HG02642 (cell line): ENCODE data around the gene PRELP.
"Not testable (repeated sequence)": the region's sequence is repeated elsewhere in the genome, so short reads cannot be mapped to it uniquely, and the experiment has no call there.

Experiments
- ATAC-seq: cut with Tn5 transposase; IDR thresholded peaks from one replicate; pipeline ENCODE4 v1.9.1; 2021; ENCODE audit warnings: mild to moderate bottlenecking; ENCODE audit not compliant: unreplicated experiment, poor library complexity

Gene PRELP

DNA sequence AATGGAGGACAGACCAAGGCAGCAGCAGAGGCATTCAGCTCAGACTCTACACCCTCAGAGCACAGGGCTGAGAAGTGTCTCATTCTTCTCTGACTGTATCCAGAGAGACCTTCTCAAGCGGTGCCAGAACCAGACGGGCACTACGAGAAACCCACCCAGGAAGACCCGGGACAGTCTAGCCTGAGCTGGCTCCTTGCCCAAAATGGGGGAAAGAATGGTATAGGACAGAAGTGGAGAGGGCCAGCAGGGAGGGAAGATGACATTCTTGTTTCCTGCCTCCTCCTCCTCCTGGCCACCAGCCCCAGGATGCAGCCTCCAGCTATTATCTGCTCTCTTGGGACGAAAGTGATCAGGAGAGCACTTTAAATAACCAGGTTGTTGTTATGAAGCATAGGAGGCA, 22.6 kb upstream of the PRELP start:
- ATAC-seq = no peak

DNA sequence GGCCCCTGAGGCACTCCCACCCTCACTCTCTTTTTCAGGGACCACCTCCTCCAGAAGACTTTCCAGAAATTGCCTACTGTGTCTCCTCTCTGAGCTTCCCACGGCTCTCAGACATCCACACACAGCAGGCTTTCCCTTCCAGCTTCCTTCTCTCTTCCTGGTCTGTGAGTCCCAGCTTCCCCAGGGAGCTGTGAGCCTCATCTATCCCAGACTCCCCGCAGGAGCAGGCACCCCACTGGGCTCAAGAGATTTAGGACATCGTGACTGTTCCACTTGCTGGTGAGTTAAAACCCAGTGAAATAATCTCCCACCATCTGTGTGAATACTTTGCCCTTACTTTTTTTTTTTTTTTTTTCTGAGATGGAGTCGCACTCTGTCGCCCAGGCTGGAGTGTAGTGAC, 22.0 kb upstream of the PRELP start:
- no peak for ATAC-seq

DNA sequence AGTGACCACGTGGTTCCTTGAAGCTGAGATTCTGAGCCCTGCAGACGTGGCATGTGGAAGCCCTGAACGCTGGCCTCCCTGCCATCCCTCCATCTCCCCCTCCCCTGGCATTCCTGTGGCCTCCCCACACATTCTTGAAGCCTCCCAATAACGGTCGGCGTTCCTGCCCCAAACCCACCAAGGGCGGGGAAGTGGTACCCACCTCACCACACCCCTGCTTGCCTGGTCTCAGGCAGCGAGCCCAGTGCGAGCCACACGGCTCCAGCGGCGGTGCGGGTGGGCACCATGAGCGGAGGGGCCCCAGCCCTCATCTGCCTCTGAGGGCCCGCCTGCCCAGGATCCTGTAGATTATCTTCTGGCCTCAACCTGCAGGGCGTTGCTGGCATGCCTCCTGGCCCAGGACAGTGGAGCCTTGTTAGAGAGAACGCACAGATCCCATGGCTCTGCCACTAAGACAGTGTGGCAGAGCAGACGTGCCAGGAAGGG, 20.6 kb upstream of the PRELP start:
- no peak for ATAC-seq

DNA sequence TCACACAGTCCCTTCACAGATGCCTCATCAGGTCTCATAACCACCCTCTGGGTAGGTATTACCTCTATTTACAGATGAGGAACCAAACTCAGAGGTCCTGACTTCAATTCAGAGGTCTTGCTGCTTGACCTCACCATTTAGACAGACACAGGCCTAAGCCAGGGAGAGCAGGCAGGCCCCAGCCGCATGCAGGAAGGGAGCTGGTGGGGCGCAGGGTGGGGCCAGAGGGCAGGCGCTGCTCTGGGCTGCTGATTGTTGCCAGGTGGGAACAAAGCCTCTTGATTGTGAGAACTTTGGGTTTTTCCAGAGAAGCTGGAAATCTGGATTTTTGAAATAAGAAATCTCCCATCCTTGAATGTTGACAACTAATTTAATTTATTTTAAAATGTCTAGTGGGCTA, 19.9 kb upstream of the PRELP start:
- ATAC-seq = no peak

DNA sequence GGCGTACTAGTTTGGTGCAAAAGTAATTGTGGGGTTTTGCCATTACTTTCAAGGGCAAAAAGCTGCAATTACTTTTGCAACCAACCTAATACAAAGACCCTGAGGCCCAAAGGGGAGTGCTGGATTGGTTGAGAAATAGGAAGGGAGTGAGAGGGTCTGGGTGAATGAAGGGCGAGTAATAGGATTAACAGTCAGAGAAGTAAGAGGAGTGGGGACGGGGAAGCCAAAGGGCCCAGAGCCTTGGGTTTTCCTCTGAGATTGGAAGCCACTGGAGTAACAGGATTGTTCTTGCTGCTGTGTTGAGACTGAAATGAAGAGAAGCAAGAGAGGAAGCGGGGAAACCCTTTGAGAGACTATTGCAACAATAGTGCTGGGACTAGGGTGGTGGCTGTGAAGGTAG, 19.0 kb upstream of the PRELP start:
- no peak for ATAC-seq

DNA sequence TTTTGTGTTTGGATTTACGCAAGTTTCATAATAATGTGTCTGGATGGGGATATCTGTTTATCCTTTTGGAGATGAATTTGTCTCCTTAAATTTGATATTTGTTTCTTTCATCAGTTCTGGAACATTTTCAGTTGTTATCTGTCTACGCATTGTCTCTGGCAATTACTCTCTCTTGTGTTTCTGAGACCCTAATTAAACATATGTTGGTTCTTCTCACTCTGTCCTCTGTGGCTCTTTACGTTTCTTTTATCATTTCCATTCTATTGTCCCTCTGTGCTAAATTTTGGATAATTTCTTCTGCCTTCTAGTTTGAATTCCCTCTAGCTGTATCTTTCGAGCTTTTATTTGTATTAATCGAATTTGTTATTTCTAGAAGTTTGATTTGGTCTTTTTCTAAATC, 17.5 kb upstream of the PRELP start:
- no peak for ATAC-seq

DNA sequence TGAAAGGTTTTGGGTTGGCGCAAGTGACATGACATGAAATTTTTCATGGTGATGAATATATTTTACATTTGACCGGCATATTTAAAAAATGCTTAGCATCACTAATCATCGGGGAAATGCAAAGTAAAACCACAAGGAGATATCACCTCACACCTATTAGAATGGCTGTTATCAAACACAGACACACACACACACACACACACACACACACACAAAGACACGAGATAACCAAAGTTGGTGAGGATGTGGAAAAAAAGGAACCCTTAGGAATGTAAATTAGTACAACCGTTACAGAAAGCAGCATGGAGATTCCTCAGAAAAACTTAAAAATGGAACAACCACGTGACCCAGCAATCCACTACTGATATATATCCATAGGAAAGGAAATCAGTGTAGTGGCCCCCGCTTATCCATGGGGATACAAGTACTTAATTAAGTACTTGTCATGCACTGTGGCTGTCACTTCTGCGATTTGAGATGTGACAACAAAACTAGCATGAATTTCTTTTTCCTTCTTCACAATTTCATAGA, 15.9 kb upstream of the PRELP start:
- ATAC-seq = no peak

DNA sequence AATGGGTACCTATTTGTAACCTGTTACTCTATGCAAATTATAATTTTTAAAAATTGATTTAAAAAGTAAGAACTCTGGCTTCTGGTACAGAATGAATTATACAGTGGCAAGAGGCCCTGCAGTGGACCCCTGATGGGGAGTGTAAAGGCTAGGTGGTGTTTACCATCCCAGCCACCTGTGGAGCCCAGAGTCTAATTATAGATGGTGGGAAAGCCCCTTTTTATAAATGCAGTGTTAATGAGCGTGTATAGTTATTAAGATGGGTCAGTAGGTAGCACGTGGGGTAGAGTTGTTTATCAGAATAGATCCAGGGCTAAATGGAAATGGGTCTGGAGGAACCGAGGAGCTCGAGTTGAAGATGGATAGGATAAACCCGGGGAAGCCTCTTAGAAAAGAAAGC, 13.9 kb upstream of the PRELP start:
- no peak for ATAC-seq

DNA sequence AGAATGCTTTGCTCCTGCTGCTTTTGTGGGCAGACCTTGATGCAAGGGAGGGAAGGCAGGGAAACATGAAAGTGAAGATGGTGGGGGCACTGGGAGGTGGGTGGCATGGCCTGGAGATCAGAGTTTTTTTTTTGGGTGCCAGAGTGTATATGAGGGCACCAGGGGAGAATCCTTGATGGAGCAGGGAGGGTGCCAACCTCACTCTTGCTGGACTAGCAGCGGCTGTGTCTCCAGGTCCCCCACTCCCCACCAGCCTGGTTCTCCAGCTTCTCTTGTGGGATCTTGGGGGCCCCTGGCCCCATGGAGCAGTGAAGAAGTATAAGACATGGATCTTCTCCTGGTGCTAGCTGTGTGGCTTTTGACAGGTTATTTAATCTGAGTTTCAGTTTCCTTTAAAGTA, 13.5 kb upstream of the PRELP start:
- no peak for ATAC-seq

DNA sequence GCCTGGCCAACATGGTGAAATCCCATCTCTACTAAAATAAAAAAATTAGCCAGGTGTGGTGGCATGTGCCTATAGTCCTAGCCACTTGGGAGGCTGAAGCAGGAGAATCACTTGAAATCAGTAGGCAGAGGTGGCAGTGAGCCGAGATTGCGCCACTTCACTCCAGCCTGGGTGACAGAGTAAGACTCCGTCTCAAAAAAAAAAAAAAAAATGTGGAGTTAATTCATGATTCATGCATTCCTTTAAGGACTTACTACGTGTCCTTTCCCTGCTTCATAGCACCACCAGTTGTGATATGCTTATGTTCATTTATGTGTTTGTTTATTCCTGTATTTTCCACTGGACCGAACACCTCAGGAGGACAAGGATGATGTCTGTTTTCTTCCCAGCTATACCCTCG, 12.7 kb upstream of the PRELP start:
- ATAC-seq = no peak

DNA sequence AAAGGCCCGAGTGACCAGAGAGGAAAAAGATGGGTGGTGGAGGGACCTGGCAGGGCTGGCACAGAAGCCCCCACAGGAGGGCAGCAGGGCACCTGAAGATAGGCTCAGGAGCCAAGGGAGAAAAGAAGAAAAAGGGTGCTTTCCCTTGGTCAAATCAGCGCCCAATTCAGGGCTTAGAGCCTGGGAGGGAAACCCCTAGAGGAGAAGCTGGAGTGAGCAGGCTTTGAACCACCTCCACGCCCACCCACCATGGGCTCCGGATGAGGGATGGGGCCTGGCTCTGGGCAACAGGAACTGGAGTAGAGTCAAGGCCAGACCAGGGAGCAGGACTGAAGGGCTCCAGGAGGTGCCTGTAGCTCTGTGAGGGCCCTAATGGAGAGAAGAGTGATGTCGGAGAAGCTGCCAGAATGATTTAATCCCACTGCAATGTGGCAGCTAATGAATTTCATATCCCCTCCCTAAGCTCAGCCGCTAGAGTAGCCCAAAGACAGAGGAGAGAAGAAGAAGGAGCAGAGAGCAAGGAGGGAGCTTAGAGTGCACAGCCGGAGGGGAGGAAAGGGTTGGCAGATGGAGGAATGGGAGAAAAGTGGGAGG, 12.0 kb upstream of the PRELP start:
- no peak for ATAC-seq

DNA sequence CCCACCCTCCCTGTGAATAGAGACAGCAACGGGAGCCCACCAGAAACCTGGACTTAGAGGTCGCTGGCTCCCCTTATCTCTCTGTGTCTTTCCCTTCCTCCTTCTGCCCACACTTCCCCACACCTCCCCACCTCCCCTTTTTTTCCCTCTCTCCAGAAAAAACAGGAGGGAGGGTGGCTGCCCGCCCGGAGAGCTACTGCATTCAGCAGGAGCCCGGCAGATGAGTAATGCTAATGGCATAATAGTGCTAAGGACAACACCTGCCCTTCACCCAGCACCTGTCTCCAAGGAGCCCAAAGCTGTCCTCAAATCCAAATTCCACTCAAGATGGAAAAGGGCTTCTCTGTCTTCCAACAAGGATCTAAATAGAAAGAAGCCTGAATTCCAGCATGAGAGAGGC, 11.4 kb upstream of the PRELP start:
- ATAC-seq = no peak

DNA sequence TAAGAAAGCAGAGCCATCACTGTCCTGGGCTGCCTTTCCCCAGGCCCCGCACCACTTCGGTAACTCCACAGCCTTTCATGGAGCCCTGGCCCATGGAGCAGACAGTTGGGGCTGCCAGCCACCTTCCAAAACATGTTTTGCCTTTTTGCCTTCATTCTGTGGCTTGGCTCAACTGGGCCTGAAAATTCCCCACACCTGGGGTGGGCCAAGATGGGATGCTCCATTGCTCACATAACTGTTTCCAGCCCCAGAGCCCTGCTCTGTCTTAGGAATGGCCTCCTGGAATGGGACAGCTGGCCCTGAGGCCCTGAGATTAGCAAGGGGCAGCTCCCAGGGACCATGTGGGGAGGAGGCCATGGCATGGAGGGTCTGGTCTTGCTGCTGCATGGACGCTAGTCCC, 10.9 kb upstream of the PRELP start:
- ATAC-seq = no peak

DNA sequence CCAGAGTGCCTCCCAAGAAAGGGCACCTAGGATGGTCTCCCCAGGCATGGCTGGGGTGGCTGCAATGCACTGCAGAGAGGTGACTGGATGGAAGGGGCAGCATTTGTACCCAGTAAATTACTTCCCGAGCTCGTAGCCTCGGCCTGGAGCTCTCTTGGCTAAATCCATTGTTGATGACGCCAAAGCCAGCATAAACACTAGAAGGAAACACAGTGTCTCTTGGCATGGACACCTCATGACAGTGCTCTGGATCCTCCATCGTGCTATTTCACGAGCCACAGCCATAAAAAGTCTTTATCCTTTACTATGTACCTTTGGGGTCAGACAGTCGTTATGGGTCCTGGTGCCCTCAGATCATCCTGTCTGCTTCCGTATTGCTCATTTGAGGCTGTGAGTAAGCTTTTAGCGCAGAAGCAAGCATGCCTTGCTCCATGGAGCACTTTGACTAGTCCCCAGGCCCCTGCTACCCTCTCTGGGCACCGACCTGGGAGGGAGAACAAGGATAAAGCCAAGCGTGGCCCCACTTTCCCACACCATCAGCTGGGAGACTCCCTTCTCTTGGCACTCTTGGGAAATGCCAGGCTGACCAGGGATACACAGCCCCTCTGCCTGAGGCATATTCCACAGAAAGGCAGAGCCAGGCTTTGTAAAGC, 10.3 kb upstream of the PRELP start:
- no peak for ATAC-seq

DNA sequence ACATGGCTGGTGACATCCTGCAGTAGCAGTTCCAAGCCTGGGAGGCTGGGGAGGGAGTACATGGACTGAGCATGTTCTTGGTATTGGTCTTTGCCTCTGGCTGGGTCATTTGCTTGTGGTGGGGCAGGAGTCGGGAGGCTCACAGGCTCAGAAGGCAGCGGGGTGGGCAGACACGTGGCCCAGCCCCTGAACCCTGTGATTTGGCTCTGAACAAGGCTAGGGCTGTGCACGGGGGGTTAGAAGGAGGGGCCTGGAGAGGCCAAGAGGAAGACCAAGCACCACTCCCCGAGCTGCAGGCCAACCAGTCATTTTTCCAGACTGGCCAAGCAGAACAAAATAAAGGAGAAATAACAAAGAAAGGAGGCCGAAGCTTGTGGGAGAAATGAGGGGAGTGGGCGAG, 9.7 kb upstream of the PRELP start:
- no peak for ATAC-seq

DNA sequence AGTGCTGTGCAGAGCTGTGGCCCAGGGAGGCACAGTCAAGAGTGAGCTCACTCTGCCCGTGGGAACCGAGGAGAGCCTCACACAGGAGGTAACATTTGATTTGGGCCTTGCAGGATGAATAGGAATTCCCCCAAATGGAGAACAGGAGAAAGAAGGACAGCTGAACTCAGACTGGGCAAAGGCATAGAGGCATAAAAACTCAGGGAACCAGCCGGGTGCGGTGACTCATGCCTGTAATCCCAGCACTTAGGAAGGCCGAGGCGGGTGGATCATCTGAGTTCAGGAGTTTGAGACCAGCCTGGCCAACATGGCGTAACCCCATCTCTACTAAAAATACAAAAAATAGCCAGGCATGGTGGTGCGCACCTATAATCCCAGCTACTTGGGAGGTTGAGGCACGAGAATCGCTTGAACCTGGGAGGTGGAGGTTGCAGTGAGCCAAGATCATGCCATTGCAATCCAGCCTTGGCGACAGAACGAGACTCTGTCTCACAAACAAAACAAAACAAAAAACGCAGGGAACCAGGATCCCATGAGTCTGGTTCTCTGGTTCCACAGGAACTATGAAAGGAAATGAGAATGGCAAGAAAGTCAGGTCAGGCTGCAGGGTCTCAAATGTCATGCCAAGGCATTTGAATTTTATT, 8.6 kb upstream of the PRELP start:
- not testable (repeated sequence) for ATAC-seq

DNA sequence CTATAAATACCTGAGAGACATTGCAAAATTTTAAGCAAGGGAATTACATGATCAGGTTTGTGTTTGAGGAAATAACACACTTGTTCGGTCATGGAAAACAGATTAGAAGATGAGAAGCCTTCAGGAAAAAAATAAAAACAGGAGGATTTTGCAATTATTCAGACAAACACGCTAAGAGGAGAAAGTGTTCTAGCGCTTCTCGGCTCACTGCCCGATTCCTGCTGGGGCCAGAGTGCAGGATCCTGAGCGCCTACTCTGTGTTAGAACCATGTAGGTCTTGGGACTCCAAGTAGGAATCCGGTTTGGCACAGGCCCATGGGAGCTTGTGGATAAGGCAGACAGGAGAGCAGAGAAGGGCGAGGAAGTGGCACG, 8.1 kb upstream of the PRELP start:
- no peak for ATAC-seq

DNA sequence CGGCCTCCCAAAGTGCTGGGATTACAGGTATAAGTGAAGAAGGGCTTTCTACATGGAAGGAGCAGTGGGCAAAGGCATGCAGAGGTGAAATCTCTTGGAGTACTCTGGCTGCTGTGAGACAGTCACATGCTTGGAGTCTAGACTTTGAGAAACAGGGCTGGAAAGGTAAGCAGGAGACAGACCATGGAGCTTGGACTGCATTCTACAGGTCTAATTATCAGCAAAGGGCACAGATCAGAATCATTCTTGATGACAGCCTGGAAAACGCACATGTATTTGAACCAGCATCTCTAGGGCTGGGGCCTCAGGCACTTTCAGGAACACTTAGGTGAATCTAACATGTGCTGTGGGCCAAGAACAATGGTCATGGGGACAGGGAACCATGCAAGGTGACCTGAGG, 7.3 kb upstream of the PRELP start:
- ATAC-seq = no peak

DNA sequence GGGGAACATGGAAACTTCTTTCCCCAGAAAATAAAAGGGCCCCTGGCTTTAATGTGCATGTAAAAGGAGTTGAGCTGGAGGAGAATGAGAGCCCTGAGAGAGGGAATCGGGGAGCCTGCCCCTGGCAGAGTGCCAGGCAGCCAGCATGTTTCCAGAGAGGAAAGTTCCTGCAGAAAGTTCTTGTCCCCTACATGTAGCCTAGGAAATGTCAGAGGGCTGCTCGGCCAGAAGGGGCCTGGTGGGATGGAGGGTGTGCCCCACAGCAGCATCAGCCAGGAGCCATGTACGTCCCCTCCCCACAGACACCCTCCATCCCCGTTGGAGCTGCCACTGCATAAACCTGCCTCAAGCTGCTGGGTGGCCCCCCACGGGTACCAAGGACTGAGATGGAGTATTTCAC, 5.4 kb upstream of the PRELP start:
- ATAC-seq = no peak

DNA sequence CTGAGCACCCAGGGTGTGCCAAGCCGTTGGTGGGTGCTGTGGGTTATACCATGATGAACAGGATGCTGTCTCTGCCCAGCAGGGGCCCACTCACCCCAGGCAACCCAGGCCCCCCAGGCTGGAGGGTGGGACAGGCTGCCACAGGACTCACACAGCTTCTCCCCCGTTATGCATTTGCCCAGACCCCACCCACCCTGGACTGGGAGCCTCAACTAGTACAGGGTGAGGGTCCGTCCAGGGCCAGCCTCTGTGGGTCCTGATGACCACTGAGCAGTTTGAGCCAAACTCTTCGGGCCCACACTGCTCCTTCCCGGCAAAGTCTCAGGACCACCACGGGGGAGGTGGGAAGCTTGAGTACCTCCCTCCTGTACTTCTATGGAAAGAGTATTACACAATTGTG, 3.8 kb upstream of the PRELP start:
- no peak for ATAC-seq

DNA sequence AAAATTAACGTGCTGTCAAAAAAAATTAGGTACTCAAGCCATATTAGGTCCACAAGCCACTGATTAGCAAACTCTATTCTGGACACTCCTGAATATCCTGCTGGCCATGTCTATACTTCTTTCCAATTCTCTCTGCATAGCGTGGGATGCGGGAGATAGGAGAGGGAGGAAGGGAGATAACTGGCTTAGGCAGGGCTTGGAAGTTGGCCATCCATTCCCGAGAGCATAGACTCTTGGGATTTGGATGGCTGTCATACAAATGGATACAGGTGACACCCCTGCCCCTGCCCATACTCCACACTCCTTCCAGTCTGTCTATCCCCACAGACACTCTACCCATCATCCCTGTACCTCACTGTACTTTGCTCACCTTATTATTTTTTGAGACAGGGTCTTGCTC, 2.3 kb upstream of the PRELP start:
- no peak for ATAC-seq

DNA sequence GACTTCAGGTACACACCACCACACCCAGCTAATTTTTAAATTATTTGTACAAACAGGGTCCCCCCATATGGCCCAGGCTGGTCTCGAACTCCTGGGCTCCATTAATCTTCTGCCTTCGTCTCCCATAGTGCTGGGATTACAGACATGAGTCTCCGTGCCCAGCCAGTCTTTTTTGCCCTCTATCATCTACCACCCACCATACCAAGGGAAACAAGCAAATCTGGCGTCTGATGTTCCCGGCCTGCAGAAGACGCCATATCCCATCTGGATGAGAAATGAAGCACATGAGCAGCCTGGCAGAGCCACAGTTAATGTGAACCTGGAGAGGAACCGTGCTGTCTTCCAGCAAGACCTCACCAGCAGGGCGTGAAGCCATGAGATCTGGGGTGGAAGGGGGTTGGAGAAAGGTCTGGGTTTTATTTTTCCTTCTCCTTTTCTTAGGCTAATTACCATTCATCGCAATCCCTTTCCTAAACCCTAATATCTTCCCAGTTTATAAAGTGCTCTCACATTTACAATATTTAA, 1.8 kb upstream of the PRELP start:
- ATAC-seq = no peak
